ENCODE measurements around the gene CCDC192. TPM values are rescaled to one million over a fixed set of nuclear protein-coding genes. Genes with fewer than 3 reads are reported as not detected.

The CCDC192 gene
- total RNA-seq, 2 experiments from 2014 or later = not detected

- Histone ChIP-seq H3K9me3 (ENCODE audit: control insufficient read depth in 1 of 2, insufficient read depth in 1 of 2, low read length in 2 of 2) (no peaks in the 10 kb centered on the region), H3K4me1 (ENCODE audit: insufficient read depth, low read length) (no peaks in the 10 kb centered on the region), H3K27ac (ENCODE audit: low read depth in 1 of 2, low read length in 2 of 2) (no peak overlapping the region), H3K27me3 (ENCODE audit: control insufficient read depth in 1 of 2, insufficient read depth in 2 of 2, low read length in 2 of 2) (no peaks in the 10 kb centered on the region), H3K4me3 (ENCODE audit: low read length) (no peak overlapping the region), H3K36me3 (ENCODE audit: insufficient read depth, low read length) (no peaks in the 10 kb centered on the region)
- ChIA-PET POLR2A (no interaction called here), CTCF (no interaction called here)
- intact Hi-C loops (cut with DNase I, micrococcal nuclease) = no loop called here
- Mint-ChIP-seq H3K4me3 (no peak overlapping the region), H3K27me3 (peaks cover 10% of the 10 kb centered on the region), H3K4me1 (ENCODE audit: low read depth) (no peaks in the 10 kb centered on the region), H3K27ac (no peak overlapping the region), H3K9me3 (no peaks in the 10 kb centered on the region), H3K36me3 (ENCODE audit: low read depth) (no peaks in the 10 kb centered on the region)
- DNase-seq (no peak), ATAC-seq (ENCODE audit: poor library complexity) (no peak)
- no peak for TF ChIP-seq CTCF (IDR thresholded peaks at IDR 0.05)
Observed at GRCh38 chr5:127804886-127805426, 101.8 kb downstream of the CCDC192 start.

- Mint-ChIP-seq H3K27ac (no peak overlapping the region), H3K27me3 (peaks cover 10% of the 10 kb centered on the region), H3K4me1 (ENCODE audit: low read depth) (no peaks in the 10 kb centered on the region), H3K9me3 (no peaks in the 10 kb centered on the region), H3K36me3 (ENCODE audit: low read depth) (no peaks in the 10 kb centered on the region), H3K4me3 (no peak overlapping the region)
- POLR2A ChIA-PET = no interaction called here
- no peak for DNase-seq
- no peak overlapping the region for H3K27ac ChIP-seq (ENCODE audit: low read depth in 1 of 2, low read length in 2 of 2)
- H3K4me3 ChIP-seq (ENCODE audit: low read length) = no peak overlapping the region
- CTCF ChIA-PET = no interaction called here
- no peaks in the 10 kb centered on the region for H3K27me3 ChIP-seq (ENCODE audit: control insufficient read depth in 1 of 2, insufficient read depth in 2 of 2, low read length in 2 of 2)
- TF ChIP-seq CTCF (IDR thresholded peaks at IDR 0.05) = no peak
- no peaks in the 10 kb centered on the region for H3K36me3 ChIP-seq (ENCODE audit: insufficient read depth, low read length)
- intact Hi-C loops (cut with DNase I, micrococcal nuclease) = no loop called here
- H3K4me1 ChIP-seq (ENCODE audit: insufficient read depth, low read length) = no peaks in the 10 kb centered on the region
- no peaks in the 10 kb centered on the region for H3K9me3 ChIP-seq (ENCODE audit: control insufficient read depth in 1 of 2, insufficient read depth in 1 of 2, low read length in 2 of 2)
- ATAC-seq (ENCODE audit: poor library complexity) = no peak
Observed at GRCh38 chr5:127805448-127805847, 102.3 kb downstream of the CCDC192 start.

- H3K36me3 ChIP-seq (ENCODE audit: insufficient read depth, low read length) = no peaks in the 10 kb centered on the region
- H3K9me3 Mint-ChIP-seq = no peaks in the 10 kb centered on the region
- H3K4me3 ChIP-seq (ENCODE audit: low read length) = no peak overlapping the region
- no peaks in the 10 kb centered on the region for H3K9me3 ChIP-seq (ENCODE audit: control insufficient read depth in 1 of 2, insufficient read depth in 1 of 2, low read length in 2 of 2)
- no peak for ATAC-seq (ENCODE audit: poor library complexity)
- no peak for DNase-seq
- POLR2A ChIA-PET = no interaction called here
- H3K4me3 Mint-ChIP-seq = no peak overlapping the region
- TF ChIP-seq CTCF (IDR thresholded peaks at IDR 0.05) = no peak
- H3K4me1 Mint-ChIP-seq (ENCODE audit: low read depth) = no peaks in the 10 kb centered on the region
- H3K27me3 Mint-ChIP-seq = peaks cover 10% of the 10 kb centered on the region
- H3K27me3 ChIP-seq (ENCODE audit: control insufficient read depth in 1 of 2, insufficient read depth in 2 of 2, low read length in 2 of 2) = no peaks in the 10 kb centered on the region
- H3K36me3 Mint-ChIP-seq (ENCODE audit: low read depth) = no peaks in the 10 kb centered on the region
- H3K4me1 ChIP-seq (ENCODE audit: insufficient read depth, low read length) = no peaks in the 10 kb centered on the region
- CTCF ChIA-PET = no interaction called here
- intact Hi-C loops (cut with DNase I, micrococcal nuclease) = no loop called here
- H3K27ac Mint-ChIP-seq = no peak overlapping the region
- H3K27ac ChIP-seq (ENCODE audit: low read depth in 1 of 2, low read length in 2 of 2) = no peak overlapping the region
Observed at GRCh38 chr5:127806776-127807175, 103.6 kb downstream of the CCDC192 start.

Measured in CD4-positive, alpha-beta T cell (primary cell).